Stimulated activated CD8-positive, alpha-beta memory T cell treated with anti-CD3 and anti-CD28 coated beads, Interleukin-4, amount 100 ng/mL, for 24 hours (primary cell): ENCODE results near the gene TNFSF13.

ENCODE experiments used
- DNase-seq: peaks from one replicate; pipeline ENCODE4 v3.0.0-alpha.2; 2020; ENCODE audit warnings: low read depth

TNFSF13 gene

GRCh38 chr17:7558544-7559319 is at the start of gene TNFSF13:
Gene TNFSF13, plus strand, starts transcription at chr17:7558750. Its CDS starts 290 bp downstream, at chr17:7559040.
- no peak for DNase-seq

- no peak for DNase-seq
These were observed 49.7 kb upstream of the TNFSF13 start for GRCh38 chr17:7508846-7509245.

- no peak for DNase-seq
These were observed 48.6 kb upstream of the TNFSF13 start for GRCh38 chr17:7509937-7510336.

GRCh38 chr17:7511108-7511507 is 47.4 kb upstream of the TNFSF13 start:
- DNase-seq, result no peak

GRCh38 chr17:7512105-7512504 is 46.4 kb upstream of the TNFSF13 start:
- no peak for DNase-seq

GRCh38 chr17:7512824-7513540 is 45.6 kb upstream of the TNFSF13 start:
- no peak for DNase-seq

- no peak for DNase-seq
These were observed 44.6 kb upstream of the TNFSF13 start for GRCh38 chr17:7513850-7514419.

GRCh38 chr17:7515911-7516610 is 42.5 kb upstream of the TNFSF13 start:
- DNase-seq, result no peak

- DNase-seq, result peak; percentile 19
These were observed 35.5 kb upstream of the TNFSF13 start for GRCh38 chr17:7523033-7523432.

GRCh38 chr17:7528842-7529241 is 29.7 kb upstream of the TNFSF13 start:
- no peak for DNase-seq

- DNase-seq, result no peak
These were observed 28.3 kb upstream of the TNFSF13 start for GRCh38 chr17:7530023-7530900.

- no peak for DNase-seq
These were observed 20.5 kb upstream of the TNFSF13 start for GRCh38 chr17:7538050-7538449.

GRCh38 chr17:7538891-7539545 is 19.5 kb upstream of the TNFSF13 start:
- no peak for DNase-seq

GRCh38 chr17:7541074-7541621 is 17.4 kb upstream of the TNFSF13 start:
- no peak for DNase-seq

GRCh38 chr17:7544911-7545310 is 13.6 kb upstream of the TNFSF13 start:
- no peak for DNase-seq

- DNase-seq, result peak; percentile 46
These were observed 9.8 kb upstream of the TNFSF13 start, which contains the start of gene TNFSF12 for GRCh38 chr17:7548585-7549400. Gene TNFSF12, plus strand, starts transcription at chr17:7549058. Its CDS starts 96 bp downstream, at chr17:7549154.

GRCh38 chr17:7549401-7550055 is 9.0 kb upstream of the TNFSF13 start:
- DNase-seq, result no peak

- DNase-seq, result no peak
These were observed 8.2 kb upstream of the TNFSF13 start for GRCh38 chr17:7550344-7550743.

GRCh38 chr17:7551396-7551795 is 7.2 kb upstream of the TNFSF13 start:
- no peak for DNase-seq
